ENCODE results near the gene TSC22D3.

TSC22D3 gene

DNA sequence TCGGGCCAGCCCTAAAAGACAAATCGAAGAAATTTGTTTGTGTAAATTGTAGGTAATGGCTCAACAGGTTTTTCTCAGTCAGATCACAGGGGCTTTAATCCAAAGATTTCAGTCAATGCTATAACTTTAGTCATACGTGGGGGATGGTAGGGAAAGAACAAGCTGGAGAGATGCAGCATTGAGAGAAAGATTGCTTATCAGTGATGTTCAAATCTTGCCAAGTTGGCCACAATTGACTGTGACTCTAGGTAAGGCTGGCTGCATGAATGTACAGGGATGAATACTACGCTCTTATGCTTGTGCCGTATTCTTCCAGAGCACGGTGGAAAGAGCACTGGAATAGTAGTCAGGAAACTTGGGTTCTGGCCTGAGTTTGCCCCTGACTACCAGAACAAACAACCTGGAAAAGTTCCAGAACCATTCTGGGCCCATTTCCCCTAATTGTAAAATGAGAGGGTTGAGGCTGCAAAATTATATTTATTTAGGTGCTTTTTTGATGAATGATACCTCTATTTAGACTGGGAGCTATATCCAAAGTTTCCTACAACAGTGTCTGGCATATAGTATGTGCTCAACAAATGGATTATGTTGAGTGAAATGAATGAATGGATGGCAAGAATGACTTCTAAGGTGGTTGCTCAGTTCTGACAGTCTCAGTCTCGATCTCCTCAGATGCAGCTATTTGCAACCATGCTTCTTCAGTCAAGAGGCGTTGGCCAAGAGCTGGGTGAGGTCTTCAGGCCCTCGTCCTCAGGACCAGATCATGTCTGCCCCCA, 44.4 kb downstream of the TSC22D3 start:
- DNase-seq (ENCODE audit: low read depth), result no peak

DNA sequence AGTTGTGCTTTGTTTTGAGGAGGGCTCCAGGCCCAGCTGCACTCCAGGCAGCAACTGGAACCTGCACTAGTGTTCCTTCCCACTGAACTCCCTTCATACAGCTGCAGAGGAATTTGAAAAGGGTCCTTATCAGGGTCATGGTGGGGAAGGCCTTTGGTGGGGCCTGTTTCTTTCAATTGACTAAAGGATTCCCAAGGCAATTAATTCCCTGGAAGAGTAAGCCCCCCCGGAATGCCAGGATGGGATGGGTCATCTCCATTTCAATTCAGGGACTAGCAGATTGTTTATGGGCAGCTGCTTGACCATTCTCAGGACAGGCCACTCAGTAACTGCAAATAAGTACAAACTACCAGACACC, 45.3 kb downstream of the TSC22D3 start:
- DNase-seq (ENCODE audit: low read depth), result no peak

DNA sequence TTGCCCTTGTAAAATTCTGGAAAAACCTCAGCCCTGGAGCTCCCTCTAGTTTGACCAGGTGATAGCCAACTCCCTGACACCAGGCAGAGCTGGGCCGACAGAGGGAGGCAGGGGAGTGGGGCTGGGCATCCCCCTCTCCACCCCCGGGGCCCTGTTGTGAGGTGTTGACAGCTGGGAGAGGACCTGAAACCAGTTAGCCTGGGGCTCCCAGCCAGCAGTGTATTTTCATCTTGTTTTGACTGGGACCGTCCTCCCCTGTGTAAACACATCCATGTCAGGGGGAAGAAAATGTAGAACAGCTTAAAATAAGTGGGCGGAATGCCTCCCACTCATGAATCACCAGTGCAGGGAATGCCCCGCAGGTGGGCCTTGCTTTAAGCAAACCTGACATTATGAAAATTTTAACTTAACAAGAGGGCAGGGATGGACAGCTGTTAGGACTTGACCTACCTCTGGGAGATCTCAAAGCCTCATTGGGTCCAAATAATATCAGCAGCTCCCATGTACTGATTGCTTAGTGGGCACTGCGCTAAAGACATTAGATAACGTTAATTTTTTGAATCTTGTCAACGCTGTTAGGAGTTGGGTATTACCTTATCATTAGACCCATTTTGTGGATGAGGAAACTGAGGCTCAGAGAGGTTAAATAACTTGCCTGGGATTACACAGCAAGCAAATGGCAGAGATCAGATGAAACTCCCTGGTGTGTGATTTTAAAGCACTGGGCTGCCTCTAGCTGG, 45.9 kb downstream of the TSC22D3 start:
- DNase-seq (ENCODE audit: low read depth), result no peak

DNA sequence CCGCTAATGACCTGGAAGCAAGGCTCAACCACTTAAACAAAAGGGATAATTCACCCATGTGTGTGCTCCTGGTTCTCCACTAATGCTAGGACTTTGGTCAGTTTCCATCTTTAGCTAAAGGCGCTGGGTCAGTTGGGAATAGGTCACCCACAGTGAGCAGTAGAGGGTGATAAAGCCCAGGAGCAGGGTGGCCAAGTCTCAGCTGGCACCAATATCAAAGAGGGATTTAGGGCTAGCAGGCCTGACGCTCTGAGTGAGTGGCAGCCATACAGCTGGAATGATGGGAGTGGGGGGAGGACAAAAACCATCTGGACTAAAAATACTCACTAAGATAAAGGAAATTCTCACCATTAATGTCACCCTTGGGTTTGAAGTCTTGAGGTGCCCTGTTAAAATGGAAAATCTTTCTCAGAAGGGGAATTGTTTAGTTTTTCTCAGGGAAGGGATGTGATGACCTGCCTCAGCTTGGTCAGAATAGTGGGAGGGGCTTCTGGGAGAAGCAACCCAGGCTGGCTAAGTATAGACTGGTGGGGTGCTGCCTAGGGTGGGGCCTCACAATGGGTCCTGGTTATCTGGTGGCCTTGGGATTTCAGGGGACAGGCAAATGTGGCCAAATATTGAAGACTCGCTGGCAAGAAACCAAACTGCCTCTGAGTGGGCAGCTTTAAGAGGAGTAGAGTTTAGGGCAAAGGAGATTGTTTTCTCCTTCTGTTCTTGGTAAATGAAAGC, 47.1 kb downstream of the TSC22D3 start:
- no peak for DNase-seq (ENCODE audit: low read depth)

DNA sequence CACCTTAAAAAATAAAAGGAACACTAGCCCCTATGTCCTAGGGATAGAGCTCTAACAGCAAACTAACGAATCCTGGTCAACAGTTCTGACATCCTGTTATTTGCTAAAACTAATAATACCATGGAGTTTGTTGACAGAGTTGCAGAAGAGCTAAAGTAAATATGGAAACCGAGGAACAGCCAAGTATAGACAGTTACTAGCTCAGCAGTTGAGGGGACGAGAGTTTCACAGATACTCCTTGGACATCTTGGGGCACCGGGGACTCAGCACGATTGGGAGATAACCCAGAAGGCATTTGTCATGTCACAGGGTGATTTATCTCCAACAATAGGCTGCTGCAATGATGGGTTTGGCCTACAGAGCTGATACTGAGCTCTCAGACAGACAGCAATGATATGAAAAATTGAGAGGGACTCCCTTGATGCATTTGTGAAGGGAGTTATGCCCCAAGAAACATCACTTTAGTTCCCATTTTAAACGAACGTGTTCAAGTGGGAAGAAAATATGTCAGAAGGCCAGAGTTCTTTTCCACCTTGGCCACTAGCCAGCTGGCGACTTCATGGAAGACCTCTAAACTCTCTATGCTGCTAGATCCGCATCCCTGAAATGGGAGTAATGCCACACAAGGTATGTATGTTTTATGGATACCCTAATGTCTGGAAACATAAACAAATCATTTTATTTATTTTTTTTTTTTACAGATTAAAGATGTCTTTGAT, 48.6 kb downstream of the TSC22D3 start:
- no peak for DNase-seq (ENCODE audit: low read depth)

DNA sequence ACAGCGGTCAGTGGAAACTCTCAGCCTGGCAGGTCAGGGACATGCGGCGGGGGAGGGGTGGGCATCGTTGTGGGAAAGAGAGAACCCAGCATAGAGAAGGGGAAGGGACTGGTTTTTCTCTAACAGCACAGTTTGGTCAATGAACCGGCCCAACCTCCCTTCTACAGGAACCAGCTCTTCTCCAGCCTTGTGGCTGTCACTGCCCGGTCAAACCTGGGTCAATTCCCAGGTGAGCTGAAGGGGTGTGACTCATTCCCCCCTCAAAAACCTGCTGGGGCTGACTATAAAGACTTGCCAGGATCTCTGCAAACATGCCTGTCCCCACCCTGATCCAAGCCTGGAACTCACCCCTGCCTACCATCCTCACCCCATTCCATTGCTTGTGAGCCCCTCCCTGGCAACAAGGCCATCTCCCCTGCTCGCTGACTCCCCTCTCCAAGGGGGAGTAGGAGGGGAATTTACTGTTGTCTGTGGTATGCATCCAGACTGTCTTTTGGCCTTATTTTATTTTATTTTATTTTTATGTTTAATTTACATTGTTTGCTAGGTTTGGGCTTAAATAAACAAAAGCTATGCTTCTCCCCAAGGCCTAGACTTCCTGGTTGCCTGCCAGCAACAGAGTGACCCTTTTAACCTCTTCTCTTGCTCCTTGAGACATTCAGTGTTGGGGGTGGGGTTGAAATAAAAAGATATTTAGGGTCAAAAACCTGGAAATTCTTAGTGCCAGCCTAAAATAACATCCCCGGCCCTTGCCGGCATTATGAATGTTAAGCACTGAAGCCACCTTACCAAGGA, 49.6 kb downstream of the TSC22D3 start:
- no peak for DNase-seq (ENCODE audit: low read depth)

DNA sequence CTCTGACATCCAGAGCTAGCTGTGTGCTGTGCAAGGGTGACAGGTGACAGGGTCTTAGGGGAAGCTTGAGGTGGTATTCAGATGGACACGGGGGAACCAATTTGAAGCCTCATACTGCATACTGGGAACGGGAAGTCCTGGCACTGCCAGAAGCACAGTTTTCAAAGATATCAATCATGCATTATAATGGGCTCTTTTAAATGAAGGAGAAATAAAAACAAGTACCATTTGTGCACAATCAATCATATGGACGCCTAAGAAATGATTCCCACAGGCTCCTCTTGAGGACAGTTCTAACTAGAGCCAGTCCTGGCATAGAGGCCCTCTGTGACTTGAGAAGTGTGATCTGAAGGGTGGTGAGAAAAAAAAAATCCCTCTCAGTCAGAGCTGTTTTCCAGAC, 50.9 kb downstream of the TSC22D3 start:
- DNase-seq (ENCODE audit: low read depth), result no peak

DNA sequence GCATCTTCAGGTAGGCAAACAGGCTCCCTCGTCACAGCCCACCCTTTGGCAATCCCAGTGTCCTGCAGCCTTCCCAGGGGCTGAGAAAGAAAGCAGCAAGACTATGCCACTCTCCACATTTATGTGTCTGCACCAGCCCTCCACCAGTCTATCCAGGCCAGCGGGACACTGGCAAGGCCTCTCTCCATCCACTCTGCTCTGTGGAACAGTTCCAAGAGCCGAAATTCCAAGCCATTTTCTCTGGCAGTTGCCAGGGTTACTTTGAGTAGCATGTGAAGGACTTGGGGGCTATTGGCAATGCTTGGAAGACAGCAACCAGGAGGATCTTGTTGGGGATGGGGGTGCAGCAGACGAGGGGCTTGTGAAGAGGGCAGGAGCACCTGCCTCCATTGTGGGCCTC, 52.1 kb downstream of the TSC22D3 start:
- DNase-seq (ENCODE audit: low read depth), result no peak

DNA sequence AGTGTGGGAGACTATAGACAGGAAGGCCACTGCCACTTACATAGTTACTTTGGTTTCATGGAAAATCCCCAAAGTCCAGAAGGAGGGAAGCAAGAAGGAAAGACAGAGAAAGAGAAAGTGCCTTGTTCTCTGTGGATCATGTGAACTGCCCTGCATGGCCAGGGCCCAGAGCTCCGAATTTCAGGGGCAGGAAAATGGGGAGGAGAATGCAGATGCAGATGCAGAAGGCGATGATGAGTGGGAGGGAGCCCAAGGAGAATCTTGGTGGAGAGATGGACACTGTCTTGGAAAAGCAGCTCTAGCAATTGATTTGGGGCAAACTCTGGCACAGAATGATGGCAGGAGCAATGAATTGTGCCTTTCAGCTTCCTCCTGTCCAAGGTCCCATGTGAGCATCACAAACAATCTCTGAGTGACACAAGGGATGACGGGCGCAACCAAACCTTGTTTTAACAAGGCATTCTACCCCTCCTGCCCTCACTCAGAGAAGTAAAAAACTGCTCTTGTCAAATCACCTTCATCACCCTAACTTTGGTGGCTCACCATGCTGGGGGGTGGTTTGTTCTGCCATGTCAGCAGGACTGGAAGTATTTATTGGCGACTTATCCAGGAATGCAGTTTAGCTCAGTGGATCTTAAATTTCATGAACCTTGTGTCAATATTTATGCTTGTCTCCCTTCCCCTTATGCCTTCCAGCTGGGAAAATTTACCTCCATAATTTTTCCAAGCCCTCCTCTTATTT, 53.5 kb downstream of the TSC22D3 start:
- DNase-seq (ENCODE audit: low read depth), result no peak

DNA sequence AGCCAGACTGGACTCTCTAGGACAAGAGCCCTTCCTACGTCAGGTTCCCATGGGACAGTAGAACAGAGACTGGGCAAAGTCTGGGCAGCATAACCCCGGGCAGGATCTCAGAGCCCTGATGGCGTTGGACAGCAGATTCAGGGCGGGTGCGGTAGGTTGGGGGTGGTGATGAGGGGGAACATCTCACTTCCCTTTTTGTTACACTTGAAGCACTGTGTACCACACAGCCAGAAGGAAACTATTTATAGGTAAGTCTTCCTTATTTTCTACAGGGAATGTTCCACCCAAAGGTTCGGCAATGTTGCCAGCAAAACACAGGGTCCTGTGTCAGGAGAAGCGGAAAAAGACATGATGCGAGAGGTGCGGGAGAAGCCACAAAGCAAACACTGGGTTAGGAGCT, 54.3 kb downstream of the TSC22D3 start:
- DNase-seq (ENCODE audit: low read depth), result no peak

DNA sequence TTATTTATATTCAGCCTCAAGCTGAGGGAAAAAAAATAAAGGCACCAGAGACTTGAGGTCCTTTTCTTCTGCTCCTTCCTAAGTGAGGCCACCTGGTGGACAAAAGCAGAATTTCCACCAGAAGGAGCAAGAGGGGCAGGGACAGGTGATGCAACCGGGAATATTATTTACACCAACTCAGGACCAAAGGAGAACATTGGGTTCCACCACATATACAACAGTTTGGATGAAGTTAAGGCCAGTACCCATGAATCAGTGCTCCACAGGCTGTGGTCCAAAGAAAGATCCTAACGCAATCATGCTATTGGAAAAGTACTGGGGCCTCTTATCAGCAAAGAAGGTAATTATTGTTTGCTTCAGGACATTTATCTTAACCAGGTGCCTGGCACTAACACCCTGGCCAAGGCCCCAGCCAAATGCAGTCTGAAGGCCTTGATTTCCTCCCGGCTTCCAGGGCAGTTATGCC, 57.4 kb downstream of the TSC22D3 start:
- peak; percentile 79 for DNase-seq (ENCODE audit: low read depth)

DNA sequence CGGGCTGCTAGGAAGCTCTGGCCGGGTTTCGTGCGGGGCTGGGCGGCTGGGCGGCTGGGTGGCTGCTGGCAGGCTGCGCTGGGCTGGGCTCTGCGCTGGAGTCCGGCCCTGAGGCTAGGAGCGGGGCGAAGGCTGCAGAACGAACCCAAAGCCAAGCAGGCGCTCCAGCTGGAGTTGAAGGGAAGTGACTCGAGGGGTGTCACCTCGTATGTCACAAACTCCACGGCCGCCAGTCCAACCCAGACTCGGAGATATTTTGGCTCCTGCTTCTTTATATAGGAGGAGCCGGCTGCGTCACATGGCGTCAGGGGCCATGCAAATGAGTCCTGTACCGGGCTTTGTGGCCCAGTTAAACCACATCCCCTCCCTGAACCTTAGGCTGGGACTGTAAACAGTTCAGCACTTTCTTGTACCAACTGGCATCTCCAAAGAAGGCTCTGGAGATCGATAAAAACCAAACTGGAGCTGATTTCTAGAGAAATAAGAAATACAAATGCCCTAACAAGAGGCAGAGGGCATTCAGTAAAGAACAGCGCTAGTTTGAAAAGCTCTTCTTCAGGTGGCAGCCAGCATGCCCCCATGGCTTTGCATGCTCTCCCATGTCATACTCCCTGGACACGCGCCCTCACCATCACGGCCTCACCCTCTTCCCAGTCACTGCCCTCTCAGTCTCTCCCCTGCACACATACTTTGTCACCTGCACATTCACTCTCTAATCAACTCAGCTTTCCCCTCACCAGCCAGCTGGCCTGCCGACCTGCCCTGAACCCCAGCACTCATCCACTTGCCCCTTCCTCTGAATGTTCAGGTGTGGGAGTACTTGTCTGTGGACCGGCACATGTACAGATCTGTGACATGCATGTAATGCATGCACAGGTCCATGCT, 58.5 kb downstream of the TSC22D3 start:
- peak; percentile 74 for DNase-seq (ENCODE audit: low read depth)

DNA sequence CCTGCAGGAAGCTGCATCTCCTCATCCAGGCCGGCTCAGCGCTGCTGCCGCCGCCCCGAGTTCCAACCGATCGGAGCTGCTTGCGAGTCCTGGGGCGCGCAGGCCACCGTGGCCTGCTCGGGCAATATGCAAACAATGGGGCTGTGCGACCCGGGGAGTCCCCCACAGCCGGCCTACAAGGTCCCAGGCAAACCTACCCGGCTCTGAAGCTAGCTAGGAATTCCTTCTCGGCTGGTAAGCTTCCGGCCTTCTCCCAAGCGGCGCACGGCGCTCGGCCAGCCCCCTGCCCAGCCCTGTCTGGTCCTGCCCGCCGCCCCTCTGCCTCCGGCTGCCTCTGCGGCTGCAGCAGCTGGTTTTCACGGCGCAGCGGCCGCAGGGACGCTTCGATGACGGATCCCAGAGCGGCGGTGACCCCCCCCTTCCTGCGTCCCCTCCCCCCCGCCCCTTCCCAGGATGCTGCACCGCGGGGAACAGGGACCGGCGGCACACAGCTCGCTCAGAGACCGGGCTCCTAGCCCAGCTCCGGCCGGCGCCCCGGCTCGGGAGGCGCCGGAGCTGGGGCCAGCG, 59.4 kb downstream of the TSC22D3 start:
- DNase-seq (ENCODE audit: low read depth), result peak; percentile 38

DNA sequence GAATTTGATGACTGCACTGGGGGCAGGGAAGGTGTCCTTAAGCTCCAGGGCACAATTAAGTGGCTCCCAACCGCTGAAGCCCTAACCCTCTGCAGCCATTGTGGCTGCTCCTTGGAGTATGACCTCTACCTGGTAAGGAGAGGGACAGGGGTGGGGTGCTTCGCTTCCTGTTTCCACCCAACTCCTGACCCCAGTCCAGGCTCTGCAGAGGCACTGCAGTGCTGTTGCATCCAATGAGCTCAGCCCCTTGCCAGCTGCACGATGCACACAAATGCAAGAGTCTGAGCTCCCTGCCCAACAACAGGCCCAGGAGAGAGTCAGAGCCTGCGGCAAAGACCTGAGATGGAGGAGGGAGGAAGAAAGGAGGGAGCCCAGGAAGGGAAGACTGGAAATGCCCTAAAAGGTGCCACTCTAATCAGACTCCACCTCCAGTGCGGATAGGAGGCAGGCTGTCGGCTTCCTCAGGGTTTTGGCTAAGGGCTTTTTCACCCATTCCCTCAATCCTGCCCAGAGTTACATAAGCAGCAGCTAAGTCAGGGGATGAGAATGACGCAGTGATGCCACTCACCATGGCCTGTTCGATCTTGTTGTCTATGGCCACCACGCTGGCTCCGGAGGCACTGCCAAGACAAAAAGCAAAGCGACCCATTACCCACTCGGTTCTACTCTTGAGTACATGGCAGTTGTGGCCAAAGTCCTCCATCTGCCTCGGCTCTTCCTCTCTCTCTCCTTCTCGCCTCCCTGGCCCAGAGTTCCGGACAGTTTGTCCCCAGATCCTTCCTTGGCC, 60.1 kb downstream of the TSC22D3 start:
- DNase-seq (ENCODE audit: low read depth), result peak; percentile 22

DNA sequence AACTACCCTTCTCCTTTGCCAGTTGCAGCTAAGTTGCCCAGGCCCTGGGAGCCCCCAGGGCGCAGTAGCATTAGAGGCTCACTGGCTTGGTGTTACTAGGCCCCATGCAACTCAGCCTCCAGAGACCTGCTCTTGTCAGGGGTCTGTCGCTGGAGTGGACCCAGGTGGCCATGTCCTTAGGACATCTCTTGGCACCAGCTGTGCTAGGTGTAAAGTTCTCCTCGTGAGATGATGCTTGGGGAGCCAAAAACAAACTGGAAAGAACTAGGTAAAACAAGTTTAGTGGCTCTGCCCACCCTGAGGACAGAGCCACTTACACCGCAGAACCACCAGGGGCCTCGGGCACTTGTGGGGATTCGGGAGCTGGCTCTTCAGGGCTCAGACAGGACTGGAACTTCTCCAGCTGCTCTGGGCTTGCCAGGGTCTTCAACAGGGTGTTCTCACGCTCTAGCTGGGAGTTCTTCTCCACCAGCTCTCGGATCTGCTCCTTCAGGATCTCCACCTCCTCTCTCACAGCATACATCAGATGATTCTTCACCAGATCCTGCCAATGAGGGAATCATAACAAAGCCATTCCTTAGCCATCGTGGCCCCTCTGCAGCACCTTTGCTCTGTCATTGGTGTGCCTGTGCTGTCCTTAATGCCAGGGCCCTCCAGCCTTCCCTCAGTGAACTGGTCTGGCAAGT, 61.2 kb downstream of the TSC22D3 start:
- DNase-seq (ENCODE audit: low read depth), result no peak

DNA sequence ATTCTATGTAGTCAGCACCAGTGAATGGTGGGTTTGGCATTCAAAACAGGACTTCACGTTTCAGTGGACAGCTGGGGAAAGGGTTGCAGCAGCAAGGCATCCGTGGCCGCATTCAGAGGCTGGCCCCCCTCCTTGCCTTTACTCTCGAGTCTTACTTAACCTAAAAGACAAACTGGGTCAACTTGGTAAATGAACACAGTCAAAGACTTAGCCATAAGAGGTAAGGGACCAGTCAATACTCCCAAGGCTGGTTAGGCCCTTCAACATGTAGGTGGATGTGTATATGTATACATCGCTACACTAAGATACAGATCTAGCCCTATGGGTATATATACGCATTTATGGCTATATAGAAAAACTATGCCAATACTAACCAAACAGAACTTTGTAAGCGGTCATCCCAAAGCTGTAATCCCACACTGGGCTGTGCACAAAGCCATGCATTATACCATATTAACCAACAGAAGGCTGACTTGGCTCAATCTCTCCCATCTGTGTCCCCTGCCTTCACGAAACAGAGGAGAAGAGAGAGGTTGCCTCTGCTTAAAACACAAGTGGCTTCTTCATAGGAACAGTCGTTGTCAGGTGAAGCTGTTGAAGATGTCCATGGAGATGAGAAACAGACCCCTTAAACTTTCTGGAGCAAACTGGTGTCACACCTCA, 61.9 kb downstream of the TSC22D3 start:
- no peak for DNase-seq (ENCODE audit: low read depth)

DNA sequence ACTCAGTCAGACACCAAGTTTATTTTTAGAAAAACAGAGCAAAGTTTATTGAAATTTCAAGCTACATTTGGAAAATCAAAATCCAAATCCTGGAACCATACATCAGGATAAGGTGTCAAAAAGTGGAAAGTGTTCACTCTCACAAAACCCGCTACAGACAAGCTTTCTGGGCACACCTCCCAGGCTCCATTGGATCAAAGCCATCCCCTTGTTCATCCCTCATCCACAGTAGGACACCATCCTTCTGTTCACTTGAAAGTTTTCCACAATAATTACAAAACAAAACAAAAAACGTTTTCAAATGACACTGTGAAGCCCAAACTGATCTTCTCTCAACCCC, 62.4 kb downstream of the TSC22D3 start:
- DNase-seq (ENCODE audit: low read depth), result no peak
